ENCODE results near the gene ATP9A. TPM values are rescaled to one million over a fixed set of nuclear protein-coding genes. Genes with fewer than 3 reads are reported as not detected.
"Not testable (repeated sequence)": the region's sequence is repeated elsewhere in the genome, so short reads cannot be mapped to it uniquely, and the experiment has no call there.

Gene ATP9A
- total RNA-seq, 1 donor from 2014 or later, result 21.2 TPM

- ATAC-seq (no peak), DNase-seq (ENCODE audit: missing footprints) (no peak)
- intact Hi-C loops (cut with DNase I), result no loop called here
Observed at GRCh38 chr20:51735728-51736600, 32.2 kb downstream of the ATP9A start.

- ATAC-seq (no peak), DNase-seq (ENCODE audit: missing footprints) (no peak)
- intact Hi-C loops (cut with DNase I), result no loop called here
Observed at GRCh38 chr20:51734876-51735720, 33.1 kb downstream of the ATP9A start.

DNA sequence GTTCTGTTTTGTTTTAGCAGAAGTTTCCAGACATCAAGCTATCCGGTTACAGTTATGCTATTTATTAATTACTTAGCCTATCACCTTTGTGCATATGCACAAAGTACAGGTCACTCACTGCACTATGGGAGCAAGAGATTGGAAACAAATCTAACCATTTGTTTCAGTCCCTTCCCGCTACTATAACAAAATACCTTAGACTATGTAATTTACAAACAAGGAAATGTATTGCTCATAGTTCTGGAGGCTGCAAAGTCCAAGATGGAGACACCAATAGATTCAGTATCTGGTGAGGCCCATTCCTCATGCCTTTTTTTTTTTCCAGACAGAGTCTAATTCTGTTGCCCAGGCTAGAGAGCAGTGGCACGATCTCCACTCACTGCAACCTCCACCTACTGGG lies 35.1 kb downstream of the ATP9A start:
- ATAC-seq (no peak), DNase-seq (ENCODE audit: missing footprints) (no peak)
- intact Hi-C loops (cut with DNase I), result no loop called here

GRCh38 chr20:51732096-51732791 lies 35.9 kb downstream of the ATP9A start:
- no peak for DNase-seq (ENCODE audit: missing footprints)

GRCh38 chr20:51731731-51732095 lies 36.5 kb downstream of the ATP9A start:
- ATAC-seq (no peak), DNase-seq (ENCODE audit: missing footprints) (no peak)
- intact Hi-C loops (cut with DNase I), result no loop called here

More at GRCh38 chr20:51732096-51732791, 35.9 kb downstream of the ATP9A start:
- ATAC-seq, result peak; percentile 70
- intact Hi-C loops (cut with DNase I), result no loop called here

- intact Hi-C loops (cut with DNase I), result no loop called here
- DNase-seq (ENCODE audit: missing footprints), result no peak
- ATAC-seq, result no peak
Observed at GRCh38 chr20:51729771-51730170, 38.4 kb downstream of the ATP9A start.

GRCh38 chr20:51728737-51729136 lies 39.5 kb downstream of the ATP9A start:
- DNase-seq (ENCODE audit: missing footprints) (no peak), ATAC-seq (no peak)
- intact Hi-C loops (cut with DNase I), result no loop called here

GRCh38 chr20:51727872-51728271 lies 40.3 kb downstream of the ATP9A start:
- intact Hi-C loops (cut with DNase I), result no loop called here
- no peak for ATAC-seq
- no peak for DNase-seq (ENCODE audit: missing footprints)

DNA sequence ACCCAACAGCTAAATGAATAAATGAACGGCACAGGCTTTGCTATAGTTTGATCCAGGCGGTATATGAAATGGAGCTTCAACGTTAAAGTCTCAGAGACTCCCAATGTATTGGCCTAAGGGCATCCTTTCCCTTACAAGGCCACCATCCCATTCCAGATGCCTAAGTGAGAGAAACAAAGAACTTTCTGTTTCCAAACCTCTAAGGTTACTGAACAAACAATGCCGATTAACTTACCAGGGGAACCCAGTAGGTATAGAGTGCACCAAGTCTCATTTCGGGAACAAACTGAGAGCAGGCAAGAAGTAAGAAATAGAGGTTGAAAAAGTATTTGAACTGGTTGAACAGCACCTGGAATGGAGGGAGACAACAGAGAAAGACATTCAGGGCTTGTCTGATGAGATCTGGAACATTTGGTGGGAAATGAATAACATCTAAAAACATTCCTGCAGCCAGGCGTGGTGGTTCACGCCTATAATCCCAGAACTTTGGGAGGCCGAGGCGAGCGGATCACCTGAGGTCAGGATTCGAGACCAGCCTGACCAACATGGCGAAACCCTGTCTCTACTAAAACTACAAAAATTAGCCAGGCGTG lies 42.5 kb downstream of the ATP9A start:
- intact Hi-C loops (cut with DNase I), result no loop called here
- ATAC-seq (no peak), DNase-seq (ENCODE audit: missing footprints) (no peak)

DNA sequence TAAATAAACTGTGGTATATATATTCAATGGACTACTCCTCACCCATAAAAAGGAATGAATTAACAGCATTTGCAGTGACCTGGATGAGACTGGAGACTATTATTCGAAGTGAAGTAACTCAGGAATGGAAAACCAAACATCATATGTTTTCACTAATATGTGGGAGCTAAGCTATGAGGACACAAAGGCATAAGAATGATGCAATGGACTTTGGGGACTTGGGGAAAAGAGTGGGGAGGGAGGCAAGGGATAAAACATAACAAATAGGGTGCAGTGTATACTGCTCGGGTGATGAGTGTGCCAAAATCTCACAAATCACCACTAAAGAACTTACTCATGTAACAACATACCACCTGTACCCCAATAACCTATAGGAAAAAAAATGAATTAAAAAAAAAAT lies 45.2 kb downstream of the ATP9A start:
- intact Hi-C loops (cut with DNase I); DNase-seq (ENCODE audit: missing footprints); ATAC-seq: not testable (repeated sequence)

GRCh38 chr20:51722246-51722645 lies 45.9 kb downstream of the ATP9A start:
- intact Hi-C loops (cut with DNase I); DNase-seq (ENCODE audit: missing footprints); ATAC-seq: not testable (repeated sequence)

- intact Hi-C loops (cut with DNase I), result no loop called here
- DNase-seq (ENCODE audit: missing footprints), result no peak
- no peak for ATAC-seq
Observed at GRCh38 chr20:51720854-51721253, 47.3 kb downstream of the ATP9A start.

DNA sequence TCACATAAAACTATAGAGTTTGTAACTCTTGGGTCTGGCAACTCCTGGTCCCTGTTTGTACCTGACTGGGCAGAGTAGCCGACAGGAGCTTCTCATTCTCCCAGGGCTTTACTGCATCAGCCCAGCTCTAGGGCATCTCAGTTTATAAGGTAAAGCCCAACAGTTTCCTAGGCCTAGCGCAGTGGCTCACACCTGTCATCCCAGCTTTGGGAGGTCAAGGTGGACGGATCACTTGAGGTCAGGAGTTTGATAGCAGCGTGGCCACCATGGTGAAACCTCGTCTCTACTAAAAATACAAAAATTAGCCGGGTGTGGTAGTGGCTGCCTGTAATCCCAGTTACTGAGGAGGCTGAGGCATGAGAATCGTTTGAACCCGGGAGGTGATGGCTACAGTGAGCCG lies 47.8 kb downstream of the ATP9A start:
- intact Hi-C loops (cut with DNase I), result no loop called here
- DNase-seq (ENCODE audit: missing footprints), result no peak
- no peak for ATAC-seq

- DNase-seq (ENCODE audit: missing footprints), result no peak
Observed at GRCh38 chr20:51715856-51716185, 52.4 kb downstream of the ATP9A start.

DNA sequence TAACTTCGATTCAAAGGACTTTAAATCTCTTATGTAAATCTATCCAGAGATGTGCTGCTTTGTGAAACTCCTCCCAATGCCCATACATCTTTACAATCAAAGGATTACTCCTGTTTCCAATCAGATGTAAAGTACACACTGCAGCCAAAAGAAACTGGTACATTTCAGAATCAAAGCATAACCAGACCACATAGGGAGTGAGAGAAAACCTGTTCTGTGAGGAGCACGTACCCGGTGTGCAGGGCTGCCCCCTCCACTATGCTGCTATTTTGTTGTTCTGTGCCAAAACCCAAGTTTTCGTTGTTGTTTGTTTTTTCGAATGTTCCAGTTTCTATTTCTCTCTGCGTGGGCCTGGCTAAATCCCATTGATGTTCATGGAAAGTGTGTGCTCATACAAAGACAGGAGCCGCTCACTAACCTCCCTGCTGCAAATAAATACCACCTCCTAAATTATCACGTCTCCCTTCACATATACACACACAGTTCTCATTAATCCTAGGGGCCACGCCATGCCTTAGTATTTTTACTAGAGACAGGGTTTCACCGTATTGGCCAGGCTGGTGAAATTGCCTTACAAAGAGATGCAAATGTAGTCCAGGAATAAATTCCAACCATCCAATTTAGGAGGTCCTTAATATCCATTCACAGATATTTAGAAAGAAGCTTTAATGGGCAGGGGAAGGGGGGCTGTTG lies 52.9 kb downstream of the ATP9A start:
- intact Hi-C loops (cut with DNase I), result no loop called here
- DNase-seq (ENCODE audit: missing footprints), result no peak
- ATAC-seq, result no peak

More at GRCh38 chr20:51715856-51716185, 52.4 kb downstream of the ATP9A start:
- no peak for ATAC-seq
- intact Hi-C loops (cut with DNase I), result no loop called here

- no peak for DNase-seq (ENCODE audit: missing footprints)
- ATAC-seq, result no peak
- intact Hi-C loops (cut with DNase I), result no loop called here
Observed at GRCh38 chr20:51713213-51713598, 55.0 kb downstream of the ATP9A start.

- DNase-seq (ENCODE audit: missing footprints) (no peak), ATAC-seq (no peak)
- intact Hi-C loops (cut with DNase I), result no loop called here
Observed at GRCh38 chr20:51712501-51713212, 55.5 kb downstream of the ATP9A start.

DNA sequence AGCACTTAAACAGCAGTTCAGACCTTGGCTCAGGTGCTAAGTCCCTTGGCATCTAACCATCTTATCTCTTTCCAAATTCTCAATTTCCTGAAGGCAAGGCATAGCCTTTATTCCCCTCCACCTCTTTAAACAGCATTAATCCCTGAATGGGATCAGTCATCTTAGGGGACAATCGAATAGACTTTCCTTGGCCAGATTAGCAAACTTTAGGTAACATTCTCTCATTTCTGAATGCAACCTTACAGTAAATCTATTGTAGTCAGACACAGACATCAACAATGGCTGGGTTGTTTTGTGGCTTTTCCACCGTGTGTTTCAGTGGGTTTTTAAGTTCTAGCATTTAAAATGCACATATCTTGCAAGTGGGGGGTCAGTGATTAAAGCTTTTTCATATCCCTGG lies 56.8 kb downstream of the ATP9A start:
- ATAC-seq (no peak), DNase-seq (ENCODE audit: missing footprints) (no peak)
- intact Hi-C loops (cut with DNase I), result no loop called here
